GM21825 (cell line): ENCODE measurements around the gene XPR1.
A peak's percentile ranks its signal among the peaks of the same experiment; 100 is the strongest.

Experiments used
- ATAC-seq: cut with Tn5 transposase; IDR thresholded peaks from one replicate; pipeline ENCODE4 v1.9.1; 2021; ENCODE audit warnings: mild to moderate bottlenecking, moderate library complexity; ENCODE audit not compliant: unreplicated experiment

XPR1 gene

DNA sequence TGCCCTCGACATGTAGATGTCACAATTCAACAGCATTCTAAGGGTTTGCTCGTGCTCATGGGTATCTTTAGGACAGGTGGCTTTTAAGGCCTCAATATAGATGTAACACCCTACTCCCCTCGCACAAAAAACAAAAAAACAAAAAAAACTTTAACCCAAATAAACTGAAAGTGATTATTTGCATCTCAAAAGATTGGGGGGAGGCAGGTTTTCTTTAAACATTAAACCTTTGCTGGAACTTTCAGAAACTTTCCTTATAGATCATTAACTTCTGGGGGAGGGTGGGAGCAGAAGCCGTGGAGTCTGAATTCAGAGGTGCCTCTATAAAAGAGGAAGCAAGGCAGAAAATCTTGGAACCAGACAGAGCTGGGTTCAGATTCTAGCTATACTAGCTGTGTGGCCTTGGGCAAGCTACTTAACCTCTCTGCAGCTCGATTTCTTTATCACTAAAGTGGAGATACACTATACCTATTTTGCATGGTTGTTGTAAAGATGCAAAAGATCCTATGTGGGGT, 277.7 kb downstream of the XPR1 start:
- peak; percentile 54 for ATAC-seq

DNA sequence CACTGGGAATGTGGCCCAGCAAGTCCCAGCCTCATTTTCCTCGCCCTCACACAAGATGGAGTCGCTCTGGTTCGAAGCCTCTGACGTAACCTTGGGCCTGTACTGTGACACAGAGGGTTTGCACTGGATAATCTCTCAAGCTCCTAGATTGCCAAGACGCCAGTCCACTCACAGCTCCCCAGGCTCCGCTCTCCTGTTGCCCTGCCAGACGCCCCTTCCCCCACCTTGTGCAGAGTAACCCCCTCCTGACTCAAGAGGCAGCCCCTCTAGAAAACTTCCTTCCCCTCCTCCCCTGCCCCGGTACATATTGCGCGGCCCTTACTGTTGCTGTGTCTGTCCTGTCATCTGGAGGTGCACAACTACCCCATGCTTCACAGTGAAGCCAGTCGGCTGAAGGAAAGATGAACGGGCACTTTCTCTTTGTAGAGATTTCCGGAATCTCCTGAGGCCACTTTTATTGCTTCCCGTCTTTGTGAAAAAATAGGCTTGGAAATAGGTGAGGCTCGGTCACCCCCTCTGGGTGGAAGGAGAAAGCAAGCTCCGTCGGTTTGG, 279.9 kb downstream of the XPR1 start:
- ATAC-seq, result no peak

DNA sequence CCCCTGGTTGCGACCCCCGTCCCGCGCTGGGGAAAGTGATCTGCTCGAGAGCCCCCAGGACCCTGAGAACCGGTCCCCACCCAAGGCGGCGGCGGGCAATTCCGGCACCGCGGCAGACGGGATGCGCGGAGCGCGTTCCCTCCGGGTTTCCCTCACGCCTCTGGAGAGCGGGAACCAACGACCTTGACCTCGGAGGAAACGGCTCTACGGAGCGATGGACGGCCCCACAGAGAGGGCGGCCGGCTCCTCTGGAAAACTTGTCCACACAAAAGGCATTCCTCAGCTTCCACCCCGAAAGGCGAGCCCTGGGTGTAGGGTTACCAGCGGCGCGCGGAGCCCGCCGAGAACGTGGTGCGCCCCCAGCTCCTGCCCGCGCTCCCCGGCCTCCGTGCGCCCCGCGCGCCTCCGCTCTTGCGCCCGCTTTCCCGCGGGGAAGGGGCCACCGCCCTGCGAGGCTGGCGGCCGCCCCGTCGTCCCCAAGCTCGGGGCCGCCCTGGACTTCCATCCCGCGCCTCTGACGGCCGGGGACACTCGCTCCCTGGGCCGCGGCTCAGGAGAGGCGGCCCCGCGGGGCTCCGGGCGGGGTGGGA, 280.5 kb downstream of the XPR1 start:
- no peak for ATAC-seq

DNA sequence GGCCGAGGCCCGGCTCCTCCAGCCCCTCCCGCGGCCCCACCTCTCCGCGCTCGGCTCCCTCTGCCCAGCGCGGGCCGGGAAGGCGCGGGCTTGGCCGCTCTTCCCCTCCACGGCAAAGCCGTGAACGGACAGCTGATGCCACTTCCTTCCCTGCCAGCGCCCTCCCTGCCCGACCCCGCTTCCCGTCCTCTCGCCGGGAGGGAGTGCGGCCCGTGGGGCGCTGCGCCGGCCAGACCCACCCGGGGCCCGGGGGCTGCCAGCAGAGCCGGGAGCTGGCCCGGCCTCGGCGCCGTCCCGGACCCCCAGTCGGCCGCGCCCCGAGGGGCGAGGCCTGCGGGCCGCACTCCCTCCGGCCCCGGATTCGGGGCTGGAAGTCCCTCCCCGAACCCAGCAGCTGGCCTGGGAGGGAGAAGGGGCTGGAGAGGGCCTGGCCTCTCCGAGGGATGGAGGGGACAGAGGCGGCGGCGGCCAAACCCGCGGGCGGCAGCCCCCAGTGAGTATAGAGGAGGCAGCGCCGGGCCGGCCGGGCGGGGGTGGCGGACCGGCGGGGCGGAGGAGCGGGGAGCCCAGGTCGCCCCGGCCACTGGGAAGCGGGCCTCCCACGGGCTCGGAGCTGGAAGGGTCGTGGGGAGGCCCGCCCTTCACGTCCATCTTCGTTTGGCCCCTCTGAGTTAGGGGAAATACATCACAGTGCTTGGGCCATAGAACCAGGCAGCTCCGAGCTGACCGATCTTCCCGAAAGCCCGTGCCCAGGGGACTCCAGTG, 281.2 kb downstream of the XPR1 start, which contains the start of gene KIAA1614:
Gene KIAA1614, plus strand, starts transcription at position 97 of the 765 bp plus-strand sequence. Its CDS starts 347 bp downstream, at position 444.
- ATAC-seq, result no peak

DNA sequence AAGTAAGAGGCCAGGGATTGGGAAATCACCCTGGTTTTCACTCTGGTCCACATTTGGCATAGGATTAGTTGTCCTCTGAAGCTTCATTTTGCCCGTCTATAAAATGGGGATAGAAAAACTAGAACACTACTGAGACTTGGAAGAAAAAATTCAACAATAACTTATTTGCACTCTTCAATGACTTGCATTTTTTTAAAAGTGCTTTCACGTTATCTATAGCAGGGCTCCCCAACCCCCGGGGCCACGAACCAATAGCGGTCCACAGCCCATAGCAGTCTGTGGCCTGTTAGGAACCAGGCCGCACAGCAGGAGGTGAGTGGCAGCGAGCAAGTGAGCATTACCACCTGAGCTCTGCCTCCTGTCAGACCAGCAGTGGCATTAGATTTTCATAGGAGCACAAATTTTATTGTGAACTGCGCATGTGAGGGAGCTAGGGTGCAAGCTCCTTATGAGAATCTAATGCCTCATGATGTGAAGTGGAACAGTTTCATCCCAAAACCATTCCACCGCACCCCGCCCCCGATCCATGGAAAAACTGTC, 283.7 kb downstream of the XPR1 start:
- ATAC-seq, result no peak

DNA sequence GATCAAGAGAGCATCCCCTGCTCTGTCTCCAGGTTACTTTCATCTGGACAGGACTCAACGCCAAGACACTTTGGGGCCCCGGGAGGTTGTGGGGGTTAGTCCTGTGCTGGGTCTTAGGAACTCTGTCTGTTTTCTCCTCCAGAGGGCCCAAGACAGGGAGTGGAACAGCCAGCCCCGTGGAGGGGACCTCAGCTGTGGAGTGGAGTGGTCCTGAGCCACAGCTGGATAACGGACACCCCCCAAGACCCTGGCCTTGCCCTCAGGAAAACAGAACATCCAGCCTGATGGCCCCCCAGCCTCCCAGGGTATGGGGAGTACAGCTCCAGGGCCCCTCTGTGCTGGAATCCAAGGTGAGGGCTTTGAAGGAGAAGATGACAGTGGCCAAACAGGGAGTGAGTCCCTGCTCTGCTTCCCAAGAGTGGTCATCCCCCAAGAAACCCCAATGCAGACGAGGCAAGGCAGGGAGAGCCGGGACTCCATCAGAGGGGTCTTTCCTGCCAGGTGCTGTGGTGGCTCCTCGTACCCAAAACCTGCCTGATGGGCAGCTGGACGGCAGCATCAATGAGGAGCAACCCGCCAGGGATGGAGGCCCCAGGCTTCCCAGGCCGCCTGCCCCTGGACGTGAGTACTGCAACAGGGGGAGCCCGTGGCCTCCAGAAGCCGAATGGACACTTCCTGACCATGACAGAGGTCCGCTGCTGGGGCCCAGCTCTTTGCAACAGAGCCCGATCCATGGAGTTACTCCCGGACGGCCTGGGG, 284.4 kb downstream of the XPR1 start:
- no peak for ATAC-seq

DNA sequence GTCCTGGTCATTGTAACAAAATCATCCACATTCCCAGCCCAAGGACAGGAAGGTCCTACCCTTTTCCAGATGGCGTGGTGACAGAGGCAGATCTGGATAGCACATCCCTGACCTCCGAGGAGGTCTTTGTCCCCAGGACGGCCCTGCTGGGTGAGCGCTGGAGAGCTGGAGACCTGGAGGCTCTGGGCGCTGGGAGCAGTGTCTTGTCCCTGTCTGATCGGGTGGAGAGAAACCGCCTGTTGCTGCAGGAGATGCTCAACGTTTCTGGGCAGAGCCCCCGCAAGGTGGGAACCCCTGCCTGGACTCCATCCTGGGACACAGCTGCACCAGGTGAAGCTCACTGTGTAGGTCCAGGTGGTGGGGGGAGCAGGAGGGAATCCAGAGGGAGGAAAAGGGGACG, 284.9 kb downstream of the XPR1 start:
- no peak for ATAC-seq

DNA sequence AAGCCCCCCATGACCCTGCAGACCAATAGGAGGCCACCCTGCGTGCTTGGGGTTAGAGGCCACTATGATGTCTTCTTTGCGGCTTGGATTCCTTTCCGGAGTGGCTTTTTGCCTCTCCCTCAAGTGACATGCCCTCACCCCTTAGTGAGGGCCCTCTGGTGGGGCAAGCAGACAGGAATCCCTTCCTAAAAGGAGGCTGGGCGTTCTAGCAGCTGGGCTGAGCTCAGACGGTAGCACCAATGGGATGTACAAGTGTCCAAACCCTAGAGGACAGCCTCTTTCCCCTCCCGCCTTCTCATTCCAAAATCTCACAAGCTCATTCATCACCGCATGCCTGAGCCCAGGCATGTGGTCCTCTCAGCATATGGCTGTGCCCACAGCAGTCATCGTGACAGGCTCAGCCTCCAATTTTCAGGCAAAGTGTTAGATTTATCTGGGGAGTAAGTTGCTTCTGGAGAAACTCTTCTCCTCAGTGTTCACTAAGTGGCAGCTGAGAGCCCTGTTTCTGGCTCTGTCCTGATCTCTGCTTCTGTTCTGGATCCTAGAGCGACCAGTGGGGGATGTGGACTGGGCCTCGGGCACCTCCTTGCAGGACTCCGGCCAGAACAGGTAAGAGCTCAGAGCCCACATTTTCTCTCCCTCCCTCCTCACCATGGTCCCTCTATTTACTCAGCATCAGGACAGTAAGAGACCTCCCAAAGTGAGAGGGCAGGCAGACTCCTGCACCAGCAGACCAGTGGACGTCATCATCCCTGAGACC, 285.7 kb downstream of the XPR1 start:
- ATAC-seq, result no peak

DNA sequence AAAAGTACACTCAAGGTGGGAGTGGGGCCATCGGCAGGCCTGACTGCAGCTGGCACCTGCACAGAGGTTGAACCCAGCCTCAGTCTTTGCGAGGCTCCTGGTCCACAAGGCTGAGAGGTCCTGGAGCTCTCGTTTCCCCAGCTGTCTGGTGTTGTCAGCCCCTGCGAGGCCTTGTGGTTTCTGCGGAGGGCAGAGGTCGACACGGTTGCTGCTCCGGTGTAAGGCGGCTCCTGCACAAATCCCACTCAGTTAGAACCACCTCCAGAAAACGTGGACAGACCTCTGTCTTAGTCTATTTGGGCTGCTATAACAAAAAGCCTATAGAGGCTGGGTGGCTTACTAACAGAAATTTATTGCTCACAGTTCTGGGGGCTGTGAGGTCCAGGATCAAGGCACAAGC, 286.7 kb downstream of the XPR1 start:
- ATAC-seq, result no peak

DNA sequence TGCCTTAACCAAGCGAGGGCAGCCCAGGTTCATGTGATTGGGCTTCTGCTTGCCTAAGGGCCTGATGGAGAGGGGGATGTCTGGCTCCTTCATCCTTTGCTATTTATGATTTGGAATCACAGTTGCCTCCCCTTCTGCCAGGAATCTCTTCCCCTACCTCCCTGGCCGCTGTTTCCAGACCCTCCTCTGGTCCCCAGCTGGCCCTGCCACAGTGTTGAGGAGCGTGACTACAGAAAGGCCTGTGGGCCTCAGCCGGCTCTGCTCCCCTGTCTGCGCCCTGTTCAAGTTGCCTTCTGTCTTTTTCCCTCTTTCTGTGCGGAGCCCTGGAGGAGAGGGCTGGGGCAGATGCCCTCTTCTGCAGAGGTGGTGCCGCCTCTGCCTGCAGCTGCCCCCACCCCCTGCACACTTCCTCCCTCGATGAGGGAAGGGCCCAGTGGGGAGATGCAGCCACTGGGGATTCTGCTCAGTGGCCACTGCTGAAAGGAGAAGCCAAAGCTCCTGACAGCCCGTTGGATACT, 287.4 kb downstream of the XPR1 start:
- no peak for ATAC-seq

DNA sequence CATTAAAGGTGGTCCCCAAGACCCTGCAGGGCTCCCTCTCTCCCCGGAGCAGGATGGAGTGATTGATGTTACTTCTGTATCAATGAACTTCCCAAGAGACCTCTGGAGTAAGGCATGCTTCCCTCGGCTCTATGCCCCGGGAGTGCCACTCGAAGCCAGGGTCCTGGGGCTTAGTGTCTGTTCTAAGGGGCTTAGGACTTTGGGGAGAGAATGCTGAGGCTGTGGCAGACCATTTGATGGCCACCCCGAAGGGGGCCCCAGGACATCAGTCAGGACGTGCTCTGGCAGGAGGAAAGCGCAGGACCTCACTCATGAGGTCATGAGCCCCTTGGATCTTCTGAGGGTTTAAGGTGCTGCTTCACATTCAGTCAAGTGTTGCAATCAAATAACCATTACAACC, 288.4 kb downstream of the XPR1 start:
- ATAC-seq, result no peak

DNA sequence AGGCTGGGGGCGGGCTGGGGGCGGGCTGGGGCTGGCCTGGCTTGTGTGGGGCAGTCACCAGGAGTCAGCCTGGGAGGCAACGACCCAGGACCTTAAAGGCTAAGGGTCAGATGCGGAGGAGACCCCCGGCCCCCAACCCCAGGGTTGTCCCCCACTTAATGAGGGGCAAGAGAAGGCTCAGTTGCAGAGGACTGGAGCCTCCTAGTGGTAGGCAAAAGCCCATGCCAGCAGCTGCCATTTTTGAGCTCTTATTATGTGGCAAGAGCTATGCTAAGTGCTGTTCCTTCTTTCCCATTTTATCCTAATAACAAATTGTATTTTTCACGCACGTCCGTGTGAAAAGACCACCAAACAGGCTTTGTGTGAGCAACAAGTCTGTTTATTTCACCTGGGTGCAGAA, 288.9 kb downstream of the XPR1 start:
- ATAC-seq, result no peak

DNA sequence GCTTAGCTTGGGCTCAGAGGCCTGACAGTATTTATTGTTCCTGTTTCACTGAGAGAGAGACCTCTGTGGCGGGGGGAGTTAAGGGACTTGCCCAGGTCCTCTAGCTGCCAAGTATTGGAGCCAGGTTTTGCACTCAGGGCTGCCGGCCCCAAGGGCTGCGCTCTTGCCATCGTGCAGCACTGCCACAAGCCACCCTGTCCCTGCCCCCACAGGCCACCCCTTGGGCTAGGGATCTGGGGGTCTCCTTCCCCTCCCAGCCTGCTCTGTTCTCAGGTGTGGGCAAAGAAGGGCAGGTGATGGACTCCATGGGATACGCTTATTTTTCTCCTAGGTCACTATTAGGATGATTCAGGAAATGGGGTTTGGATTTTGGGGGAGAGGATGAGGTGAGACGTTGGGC, 289.6 kb downstream of the XPR1 start:
- no peak for ATAC-seq

DNA sequence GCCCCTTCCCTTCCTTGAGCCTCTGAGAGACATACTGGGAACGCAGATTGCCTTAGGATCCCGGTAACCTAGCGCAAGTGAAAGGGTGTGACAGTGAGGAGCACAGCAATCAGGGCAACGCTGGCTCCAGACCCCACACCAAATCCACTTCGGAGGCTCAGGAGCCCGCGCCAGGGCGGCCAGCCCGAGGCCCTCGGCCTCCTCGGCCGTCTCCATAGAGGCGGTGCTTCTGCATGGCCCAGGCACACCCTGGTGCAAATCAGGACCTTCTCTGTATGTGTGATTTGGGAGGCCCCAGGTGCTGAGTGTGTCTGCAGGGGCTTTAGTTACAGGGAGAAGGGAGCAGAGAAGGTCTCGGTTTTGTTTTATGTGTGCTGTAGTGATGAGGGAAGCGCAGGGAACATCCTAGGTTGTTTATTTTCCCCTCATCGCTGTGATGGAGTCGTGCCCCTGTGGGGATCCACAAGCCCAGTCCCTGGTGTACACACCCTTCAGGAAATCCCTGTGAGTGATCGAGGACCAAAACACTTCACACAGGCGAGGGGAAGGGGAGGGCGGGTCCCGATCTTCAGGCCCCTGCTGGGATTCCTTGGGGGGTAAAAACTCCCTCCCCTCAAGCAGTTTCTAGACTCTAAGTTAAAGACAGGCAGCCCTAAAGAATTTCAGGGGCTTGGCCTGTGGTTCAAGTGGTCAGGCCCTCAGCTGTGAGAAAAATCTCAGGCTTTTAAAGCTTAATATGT, 290.2 kb downstream of the XPR1 start:
- no peak for ATAC-seq

DNA sequence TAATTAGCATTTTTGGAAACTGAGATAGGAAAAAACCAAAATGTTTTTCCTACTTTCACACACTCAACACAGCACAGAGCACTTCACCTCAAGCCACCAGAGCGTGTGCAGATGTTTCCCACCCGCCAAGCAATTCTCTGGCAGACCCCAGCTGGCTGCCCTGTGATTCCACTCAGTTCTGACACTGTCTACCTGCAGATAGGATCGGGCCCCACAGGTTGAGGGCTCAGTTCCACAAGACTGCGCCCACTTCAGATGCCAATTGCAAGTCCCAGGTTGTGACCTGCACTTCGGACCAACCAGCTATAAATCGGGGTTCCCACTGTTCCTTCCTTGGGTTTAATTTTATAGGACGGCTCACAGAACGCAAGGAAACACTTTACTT, 290.8 kb downstream of the XPR1 start:
- no peak for ATAC-seq

DNA sequence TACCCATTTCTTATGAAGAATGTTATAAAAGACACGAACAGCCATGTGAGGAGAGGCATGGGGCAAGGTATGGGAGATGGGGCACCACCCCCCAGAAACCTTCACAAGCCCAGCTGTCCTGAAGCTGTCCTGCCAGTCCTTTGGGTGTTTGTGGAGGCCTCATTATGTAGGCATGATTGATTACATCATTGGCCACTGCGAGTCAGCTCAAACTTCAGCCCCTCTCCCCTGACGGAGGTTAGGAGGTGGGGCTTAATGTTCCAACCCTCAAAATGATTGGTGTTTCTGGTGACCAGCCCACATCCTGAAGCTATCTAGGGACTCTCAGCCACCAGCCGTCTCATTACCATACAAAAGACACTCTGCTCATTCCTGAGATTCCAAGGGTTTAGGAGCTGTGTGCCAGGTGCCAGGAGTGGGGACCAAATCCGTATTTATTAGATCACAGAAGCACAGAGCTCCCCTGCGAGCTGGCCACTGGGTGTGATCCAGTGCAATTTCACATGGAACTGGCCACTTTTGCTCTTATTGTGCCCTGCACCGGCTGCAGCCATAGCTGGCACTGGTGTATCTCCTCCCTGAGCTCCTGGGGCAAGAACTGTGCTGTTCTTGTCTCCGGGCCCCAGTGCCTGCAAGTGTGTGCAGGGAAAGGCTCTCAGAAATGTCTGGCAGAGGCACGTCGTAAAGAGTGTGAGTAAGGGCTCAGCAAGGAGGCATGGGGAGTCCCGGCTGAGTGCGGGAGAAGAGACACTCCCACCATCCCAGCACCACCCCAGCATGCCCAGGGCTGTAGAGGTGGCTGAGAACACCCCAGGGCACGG, 291.4 kb downstream of the XPR1 start:
- no peak for ATAC-seq

DNA sequence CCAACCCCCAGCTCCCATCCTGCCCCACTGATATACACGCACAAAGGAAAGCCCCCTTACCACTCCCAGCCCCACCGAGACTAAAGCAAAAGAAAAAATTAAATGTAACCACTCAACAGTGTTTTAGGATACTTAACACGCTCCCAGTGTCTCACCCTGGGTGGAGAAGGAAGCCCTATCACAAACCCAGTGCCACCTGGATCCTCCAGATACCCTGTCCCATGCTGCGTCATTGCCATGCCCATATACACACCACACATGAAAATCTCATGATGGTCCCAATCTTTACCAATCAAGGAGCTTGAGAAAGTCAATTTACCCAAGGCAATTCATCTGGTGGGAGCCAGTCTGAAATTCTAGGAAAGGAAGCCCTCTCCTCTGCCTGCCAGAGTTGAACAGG, 292.1 kb downstream of the XPR1 start:
- ATAC-seq, result no peak

DNA sequence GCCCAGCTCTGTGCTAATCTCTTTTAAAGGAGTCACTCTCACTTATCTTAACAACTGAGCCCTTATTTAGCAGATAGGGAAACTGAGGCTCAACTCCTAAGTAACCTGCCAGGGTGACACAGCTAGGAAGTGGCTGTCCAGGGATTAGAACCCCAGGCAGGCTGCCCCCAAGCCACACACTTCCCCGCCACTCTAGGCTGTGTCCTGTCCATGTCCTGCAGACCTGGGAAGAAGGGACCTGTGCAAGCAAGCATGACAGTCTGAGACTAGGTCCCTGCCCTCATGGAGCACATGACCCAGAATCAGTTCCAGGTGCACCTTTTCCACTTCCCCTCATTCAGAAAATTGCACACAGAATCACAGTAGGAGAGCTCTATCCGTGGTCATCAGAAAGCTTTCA, 293.1 kb downstream of the XPR1 start:
- ATAC-seq, result no peak
